HG02870 (cell line): ENCODE results near the gene CCDC91.
A peak's percentile ranks its signal among the peaks of the same experiment; 100 is the strongest.

Experiments
- ATAC-seq: cut with Tn5 transposase; IDR thresholded peaks from one replicate; pipeline ENCODE4 v1.9.1; 2021; ENCODE audit warnings: mild to moderate bottlenecking, moderate library complexity; ENCODE audit not compliant: unreplicated experiment

The CCDC91 gene

GRCh38 chr12:28190321-28191050, at the start of gene CCDC91:
Gene CCDC91 (plus strand): TSS chr12:28190456. CDS start chr12:28257216, 66,760 bp downstream.
- peak; percentile 93 for ATAC-seq

DNA sequence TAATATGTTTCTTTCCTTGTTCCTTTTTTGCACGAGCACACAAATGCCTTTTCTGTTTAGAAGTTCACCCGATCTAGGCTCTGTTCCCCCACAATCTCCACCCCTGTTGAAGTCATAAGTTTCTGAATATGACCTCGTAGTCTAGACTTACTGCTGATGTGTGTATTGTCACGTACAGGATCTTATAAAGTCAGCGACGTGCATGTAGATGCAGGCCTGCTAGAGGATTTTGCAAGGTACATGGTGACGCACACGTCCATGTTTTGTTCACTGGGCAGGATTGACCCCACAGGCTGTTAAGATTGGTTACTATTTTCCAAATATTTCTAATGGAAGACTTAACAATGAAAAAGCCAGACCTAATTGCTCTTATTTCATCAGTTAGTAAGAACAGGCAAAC, 46.2 kb upstream of the CCDC91 start:
- no peak for ATAC-seq

GRCh38 chr12:28144532-28144931, 45.7 kb upstream of the CCDC91 start:
- no peak for ATAC-seq

DNA sequence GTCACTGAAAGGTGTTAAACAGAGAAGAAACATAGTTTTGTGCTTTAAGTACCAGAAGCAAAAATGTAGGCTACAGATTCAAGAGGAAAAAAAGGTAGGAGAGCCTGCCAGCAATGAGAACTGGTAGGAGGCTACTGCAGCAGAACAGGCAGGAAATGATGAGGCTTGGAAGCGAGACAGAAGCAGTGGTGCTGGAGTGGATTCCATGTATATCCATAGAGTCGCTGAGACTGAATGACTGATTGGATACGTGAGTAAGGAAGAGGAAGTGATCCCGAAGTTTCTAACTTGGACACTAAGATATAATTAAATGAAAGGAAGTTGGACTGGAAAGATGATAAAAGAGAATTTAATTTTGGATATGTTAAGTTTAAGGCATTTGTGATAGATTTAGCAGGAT, 45.0 kb upstream of the CCDC91 start:
- ATAC-seq, result no peak

DNA sequence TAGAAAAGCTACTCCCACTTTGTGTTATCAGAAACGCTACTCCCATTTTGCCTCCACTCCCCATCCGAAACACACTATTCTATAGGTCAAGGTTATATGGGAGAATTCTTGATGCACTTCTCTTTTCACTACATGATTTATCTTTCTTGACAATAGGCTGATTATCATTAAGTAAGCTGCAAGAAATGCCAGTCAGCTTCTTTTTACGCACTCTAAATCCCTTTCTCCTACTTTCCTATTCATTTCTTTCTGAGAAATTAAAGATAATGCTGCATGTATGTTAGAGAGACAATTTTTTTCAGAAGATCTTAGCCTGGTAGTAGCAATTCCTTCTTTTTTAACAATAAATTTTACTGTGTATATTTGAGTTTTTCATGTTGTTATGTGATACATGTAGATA, 41.0 kb upstream of the CCDC91 start:
- ATAC-seq, result no peak

- ATAC-seq, result no peak
Measured at GRCh38 chr12:28156362-28156761, 33.9 kb upstream of the CCDC91 start.

DNA sequence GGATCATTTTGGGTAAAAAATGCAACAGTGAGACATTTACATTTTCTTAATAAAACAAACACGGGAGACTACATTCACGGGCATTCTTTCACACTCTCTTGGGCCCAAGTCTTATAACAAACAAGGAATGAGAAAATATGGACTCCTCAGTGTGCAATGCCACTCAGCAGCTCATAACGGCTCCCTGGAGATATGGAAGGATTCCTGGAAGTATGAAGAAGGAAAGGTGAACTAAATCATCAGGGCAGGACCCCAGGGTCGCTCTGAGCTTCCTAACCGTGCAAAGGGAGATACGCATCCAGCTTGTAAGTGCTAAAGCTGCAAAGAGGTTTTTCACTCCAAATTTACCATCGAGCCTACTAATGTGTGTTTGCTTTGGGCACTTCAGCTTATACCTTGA, 33.5 kb upstream of the CCDC91 start:
- no peak for ATAC-seq

DNA sequence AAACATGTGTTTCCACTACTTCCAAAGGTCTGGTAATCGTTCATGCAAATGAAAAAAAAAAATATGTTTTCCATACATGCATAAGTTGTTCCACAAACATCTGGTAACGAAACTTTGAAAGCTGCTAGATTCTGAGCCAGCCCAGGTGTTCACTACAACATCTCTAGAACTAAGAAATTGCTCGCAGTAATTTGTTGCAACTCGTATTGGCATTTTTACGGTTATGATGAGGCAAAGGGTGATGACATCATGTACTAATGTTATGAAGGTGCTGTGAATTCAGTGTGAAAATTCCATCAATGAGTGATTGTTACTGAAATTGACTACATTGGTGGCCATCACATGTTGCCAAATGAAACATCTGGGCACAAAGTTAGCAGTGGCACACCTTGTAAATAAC, 31.9 kb upstream of the CCDC91 start:
- ATAC-seq, result no peak

DNA sequence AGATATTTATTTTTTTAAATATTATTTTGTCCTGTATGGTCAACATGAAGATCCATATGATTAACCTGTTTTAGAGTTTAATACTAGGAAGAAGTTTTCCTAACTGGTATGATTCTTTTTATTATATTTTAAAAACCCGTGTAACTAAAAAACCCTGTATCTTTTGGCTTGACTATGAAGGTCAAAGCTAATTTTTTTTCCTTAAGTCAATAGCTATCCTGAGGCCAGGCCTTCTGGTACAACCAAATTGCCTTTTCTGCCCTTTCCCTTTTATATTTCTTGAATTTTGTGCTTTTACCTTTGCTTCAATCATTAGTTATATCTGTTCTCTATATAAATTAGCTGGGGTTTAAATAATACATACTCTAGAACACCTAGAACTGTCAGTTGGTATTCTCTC, 30.6 kb upstream of the CCDC91 start:
- no peak for ATAC-seq

GRCh38 chr12:28161697-28162096, 28.6 kb upstream of the CCDC91 start:
- ATAC-seq, result no peak

- ATAC-seq, result no peak
Measured at GRCh38 chr12:28162697-28163096, 27.6 kb upstream of the CCDC91 start.

DNA sequence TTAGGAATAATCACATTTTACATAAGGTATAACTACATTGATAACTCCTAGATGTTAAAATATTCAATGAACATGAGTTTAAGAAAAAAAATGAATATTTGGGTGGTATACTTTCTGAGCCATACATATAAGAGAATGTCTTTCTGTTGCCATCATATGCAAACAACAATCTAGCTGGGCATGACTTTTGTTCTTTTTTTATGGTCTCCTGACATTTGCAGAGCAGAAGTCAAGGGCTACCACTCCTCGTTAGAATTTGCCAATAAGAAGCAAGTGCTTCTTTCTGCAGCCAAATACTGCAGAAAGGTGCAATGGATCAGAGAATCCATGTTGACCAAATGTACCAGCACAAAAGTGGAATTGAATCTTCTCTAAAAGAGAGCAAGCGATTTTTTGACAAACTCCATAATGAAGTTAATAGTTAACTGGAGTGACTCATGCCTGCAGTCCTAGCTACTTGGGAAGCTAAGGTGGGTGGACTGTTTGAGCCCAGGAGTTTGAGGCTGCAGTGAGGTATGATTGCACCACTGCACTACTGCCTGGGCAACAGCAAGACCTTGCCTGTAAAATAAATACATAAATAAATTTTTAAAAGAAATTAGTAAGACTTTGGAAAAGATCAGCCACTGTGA, 25.5 kb upstream of the CCDC91 start:
- ATAC-seq, result no peak

DNA sequence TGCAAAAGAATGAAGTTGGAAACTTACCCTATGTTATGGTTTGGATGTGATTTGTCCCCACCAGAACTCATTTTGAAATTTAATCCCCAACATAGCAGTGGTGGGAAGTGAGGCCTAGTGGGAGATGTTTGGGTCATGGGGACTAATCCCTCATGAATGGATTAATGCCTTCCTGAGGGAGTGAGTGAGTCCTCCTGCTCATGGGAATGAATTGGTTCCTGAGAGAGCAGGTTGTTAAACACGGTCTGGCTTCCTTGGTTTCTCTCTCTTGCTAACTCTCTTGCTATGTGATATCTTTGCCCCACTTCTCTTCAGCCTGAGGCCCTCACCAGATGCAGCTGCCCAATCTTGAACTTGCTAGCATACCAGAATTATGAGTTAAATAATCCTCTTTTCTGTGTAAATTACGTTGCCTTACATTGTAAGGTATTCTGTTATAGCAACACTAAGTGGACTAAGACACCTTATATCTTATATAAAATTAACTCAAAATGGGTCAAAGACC, 22.2 kb upstream of the CCDC91 start:
- ATAC-seq, result no peak

DNA sequence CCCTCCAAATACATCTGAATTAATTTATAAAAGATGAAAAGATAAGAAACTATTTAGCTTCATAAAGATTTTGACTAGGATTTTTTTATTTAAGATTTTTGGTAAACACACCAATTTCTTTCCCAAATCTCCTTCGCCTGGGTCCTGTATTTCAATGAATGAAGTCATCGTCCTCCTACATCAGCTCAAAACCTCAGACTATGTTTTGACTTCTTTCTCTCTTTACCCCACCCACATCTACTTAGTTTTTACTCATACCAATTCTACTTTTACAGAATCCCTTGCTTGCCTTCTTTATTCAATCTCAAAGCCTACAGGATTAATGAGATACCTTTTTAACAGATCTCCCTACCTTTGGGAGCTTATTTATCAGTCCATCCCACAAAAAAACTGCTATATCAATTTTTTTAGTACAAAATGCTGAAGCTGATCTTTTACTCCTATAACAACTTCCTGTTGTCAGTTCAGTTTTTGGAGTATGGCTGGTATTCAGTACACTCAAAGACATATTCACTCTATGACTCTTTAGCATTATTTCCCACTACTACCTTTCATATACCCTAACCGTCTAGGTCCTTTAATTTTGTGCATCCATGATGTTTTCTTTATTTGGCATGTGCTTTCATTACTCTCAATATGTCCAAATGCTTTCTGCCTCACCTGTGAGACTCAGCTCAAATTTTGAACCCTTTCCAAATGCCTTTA, 18.7 kb upstream of the CCDC91 start:
- ATAC-seq, result no peak

DNA sequence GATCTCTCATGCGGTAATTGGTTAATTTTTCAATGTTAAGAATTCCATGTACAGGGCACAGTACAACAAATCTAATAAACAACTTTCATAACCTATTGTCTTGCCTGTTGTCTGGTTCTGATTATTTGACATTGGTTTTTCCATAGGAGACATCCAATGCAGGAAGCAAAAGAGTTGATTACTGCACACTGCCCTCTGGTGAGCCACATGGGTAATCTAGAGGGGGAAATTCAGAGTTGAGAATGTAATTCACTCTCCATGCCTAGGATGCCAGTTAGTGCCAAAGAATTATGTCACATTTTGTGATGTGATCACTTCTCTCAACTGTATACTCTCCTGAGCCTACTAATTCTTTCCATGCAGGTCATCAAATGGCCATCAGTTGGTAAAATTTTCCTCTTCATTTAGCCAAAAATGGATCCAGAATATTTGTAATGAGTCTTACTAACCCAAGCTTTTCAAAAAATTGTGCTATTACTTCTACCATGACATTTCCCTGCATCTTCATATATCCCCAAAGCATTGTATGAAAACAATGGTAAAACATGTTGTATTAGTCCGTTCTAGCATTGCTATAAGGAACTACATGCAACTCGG, 17.7 kb upstream of the CCDC91 start:
- ATAC-seq, result no peak

DNA sequence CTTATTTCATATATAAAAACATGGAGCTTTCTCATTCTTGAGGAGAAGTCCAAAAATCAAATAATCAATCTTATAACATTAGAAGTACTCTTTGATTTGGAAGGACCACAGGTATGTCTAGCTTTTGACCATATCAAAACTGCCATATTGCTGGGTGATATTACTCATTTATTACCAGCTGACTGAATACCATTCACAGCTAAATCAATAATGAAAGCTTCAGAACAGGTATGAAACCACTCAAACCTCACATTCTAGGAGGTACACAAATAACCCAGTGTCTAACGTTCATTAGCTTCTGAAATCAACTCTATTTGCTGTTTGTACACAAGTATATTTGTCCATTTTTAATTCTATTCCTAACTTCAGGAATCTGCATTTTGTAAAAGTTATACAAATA, 16.8 kb upstream of the CCDC91 start:
- no peak for ATAC-seq

GRCh38 chr12:28175098-28175589, 15.1 kb upstream of the CCDC91 start:
- ATAC-seq, result no peak

DNA sequence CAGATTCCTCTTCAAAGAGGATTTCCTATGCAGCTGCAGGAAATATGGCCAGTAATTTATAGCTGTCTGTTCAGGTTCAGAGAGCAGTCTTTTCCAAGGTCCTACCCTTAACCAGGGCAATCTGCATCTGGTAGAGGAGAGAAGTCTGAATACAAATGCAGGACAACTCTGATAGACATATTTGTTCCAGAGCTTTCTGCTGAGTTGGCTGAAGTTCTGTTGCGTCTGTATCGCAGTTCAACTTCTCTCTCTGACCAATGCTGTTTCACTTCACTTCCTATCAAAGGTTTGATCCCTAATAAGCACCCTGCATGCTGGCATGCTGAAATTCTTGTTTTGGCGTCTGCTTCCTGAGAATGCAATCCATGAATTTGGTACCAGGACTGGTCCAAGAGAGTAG, 14.0 kb upstream of the CCDC91 start:
- no peak for ATAC-seq

DNA sequence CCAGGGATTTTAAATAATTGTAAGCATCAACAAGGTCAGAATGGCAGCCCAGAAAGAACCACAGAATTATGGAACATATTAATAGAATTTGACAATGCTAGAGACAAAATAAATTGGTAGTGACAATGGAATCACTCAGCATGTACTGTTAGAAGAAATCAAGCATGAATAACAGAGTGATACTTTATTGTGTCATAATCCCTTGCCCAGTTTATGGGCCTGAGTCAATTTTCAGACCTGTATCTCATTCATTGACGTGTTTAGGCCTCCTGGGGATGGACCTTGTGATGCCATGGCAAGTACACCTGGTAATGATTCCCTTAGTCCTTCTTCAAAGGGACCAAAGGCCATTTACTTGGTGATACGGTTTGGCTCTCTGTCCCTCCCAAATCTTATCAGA, 12.8 kb upstream of the CCDC91 start:
- no peak for ATAC-seq

GRCh38 chr12:28177905-28178304, 12.4 kb upstream of the CCDC91 start:
- no peak for ATAC-seq

- ATAC-seq, result no peak
Measured at GRCh38 chr12:28178775-28179174, 11.5 kb upstream of the CCDC91 start.
